GM19351 (cell line): ENCODE data around the gene RCVRN.

ENCODE experiments used
- ATAC-seq: cut with Tn5 transposase; IDR thresholded peaks from one replicate; pipeline ENCODE4 v1.9.1; 2021; ENCODE audit warnings: mild to moderate bottlenecking, moderate library complexity; ENCODE audit not compliant: unreplicated experiment

Gene RCVRN

GRCh38 chr17:9905078-9905415, at the start of gene RCVRN:
RCVRN (minus strand) TSS chr17:9905271; CDS start chr17:9905180, 91 bp downstream.
- ATAC-seq = no peak

- no peak for ATAC-seq
Measured at GRCh38 chr17:9953492-9953891, 48.4 kb upstream of the RCVRN start.

GRCh38 chr17:9951803-9952202, 46.7 kb upstream of the RCVRN start:
- ATAC-seq = no peak

- no peak for ATAC-seq
Measured at GRCh38 chr17:9948928-9949327, 43.9 kb upstream of the RCVRN start.

- ATAC-seq = no peak
Measured at GRCh38 chr17:9944704-9945103, 39.6 kb upstream of the RCVRN start.

- no peak for ATAC-seq
Measured at GRCh38 chr17:9943343-9943742, 38.3 kb upstream of the RCVRN start.

- ATAC-seq = no peak
Measured at GRCh38 chr17:9942885-9943284, 37.8 kb upstream of the RCVRN start.

GRCh38 chr17:9941305-9941704, 36.2 kb upstream of the RCVRN start:
- ATAC-seq = no peak

GRCh38 chr17:9940841-9941240, 35.8 kb upstream of the RCVRN start:
- no peak for ATAC-seq

- ATAC-seq = no peak
Measured at GRCh38 chr17:9938764-9939163, 33.7 kb upstream of the RCVRN start.

GRCh38 chr17:9937901-9938300, 32.8 kb upstream of the RCVRN start:
- ATAC-seq = no peak

- ATAC-seq = no peak
Measured at GRCh38 chr17:9937241-9937761, 32.2 kb upstream of the RCVRN start.

- no peak for ATAC-seq
Measured at GRCh38 chr17:9936095-9936494, 31.0 kb upstream of the RCVRN start.

- ATAC-seq = no peak
Measured at GRCh38 chr17:9935408-9935807, 30.3 kb upstream of the RCVRN start.

- no peak for ATAC-seq
Measured at GRCh38 chr17:9934331-9934730, 29.3 kb upstream of the RCVRN start.

- ATAC-seq = no peak
Measured at GRCh38 chr17:9932491-9932890, 27.4 kb upstream of the RCVRN start.

GRCh38 chr17:9931144-9931741, 26.2 kb upstream of the RCVRN start:
- no peak for ATAC-seq

GRCh38 chr17:9929871-9930270, 24.8 kb upstream of the RCVRN start:
- ATAC-seq = no peak

GRCh38 chr17:9928601-9929333, 23.7 kb upstream of the RCVRN start:
- ATAC-seq = no peak

GRCh38 chr17:9926150-9926804, 21.2 kb upstream of the RCVRN start:
- no peak for ATAC-seq

GRCh38 chr17:9925457-9925856, 20.4 kb upstream of the RCVRN start:
- no peak for ATAC-seq

- ATAC-seq = no peak
Measured at GRCh38 chr17:9924735-9925191, 19.7 kb upstream of the RCVRN start.
